GM19099 (cell line): ENCODE data around the gene PLEKHA7.

ENCODE experiments used
- POLR2A ChIP-seq: IDR thresholded peaks from 3 replicates; pipeline ENCODE4 v1.6.1; 2011; ENCODE audit warnings: low read depth; ENCODE audit not compliant: insufficient read length; ENCODE audit errors: extremely low read depth

PLEKHA7 gene

GRCh38 chr11:16966930-16967671, 47.1 kb downstream of the PLEKHA7 start:
- no peak for TF ChIP-seq POLR2A

- TF ChIP-seq POLR2A, result no peak
These were observed 49.7 kb downstream of the PLEKHA7 start for GRCh38 chr11:16964501-16964900.

- no peak for TF ChIP-seq POLR2A
These were observed 50.8 kb downstream of the PLEKHA7 start for GRCh38 chr11:16963316-16963876.

GRCh38 chr11:16962146-16962545, 52.1 kb downstream of the PLEKHA7 start:
- no peak for TF ChIP-seq POLR2A

- no peak for TF ChIP-seq POLR2A
These were observed 54.0 kb downstream of the PLEKHA7 start for GRCh38 chr11:16960250-16960649.

- TF ChIP-seq POLR2A, result no peak
These were observed 54.6 kb downstream of the PLEKHA7 start for GRCh38 chr11:16959602-16960001.

GRCh38 chr11:16958833-16959232, 55.4 kb downstream of the PLEKHA7 start:
- TF ChIP-seq POLR2A, result no peak

- no peak for TF ChIP-seq POLR2A
These were observed 57.6 kb downstream of the PLEKHA7 start for GRCh38 chr11:16956538-16957153.

- no peak for TF ChIP-seq POLR2A
These were observed 60.6 kb downstream of the PLEKHA7 start for GRCh38 chr11:16953663-16954062.

- TF ChIP-seq POLR2A, result no peak
These were observed 67.5 kb downstream of the PLEKHA7 start for GRCh38 chr11:16946477-16947282.

GRCh38 chr11:16945671-16946469, 68.3 kb downstream of the PLEKHA7 start:
- TF ChIP-seq POLR2A, result no peak

- TF ChIP-seq POLR2A, result no peak
These were observed 71.3 kb downstream of the PLEKHA7 start for GRCh38 chr11:16942911-16943310.

- no peak for TF ChIP-seq POLR2A
These were observed 71.9 kb downstream of the PLEKHA7 start for GRCh38 chr11:16942342-16942741.

- no peak for TF ChIP-seq POLR2A
These were observed 72.3 kb downstream of the PLEKHA7 start for GRCh38 chr11:16941935-16942334.

GRCh38 chr11:16938061-16938460, 76.2 kb downstream of the PLEKHA7 start:
- no peak for TF ChIP-seq POLR2A
